DMS153 (cell line): ENCODE measurements around the gene LILRA5.
"Not testable (repeated sequence)": the region's sequence is repeated elsewhere in the genome, so short reads cannot be mapped to it uniquely, and the experiment has no call there.

Experiments
- DNase-seq: peaks from one replicate; lab custom pipeline; 2025; lab: John Stamatoyannopoulos, UW

The LILRA5 gene

DNA sequence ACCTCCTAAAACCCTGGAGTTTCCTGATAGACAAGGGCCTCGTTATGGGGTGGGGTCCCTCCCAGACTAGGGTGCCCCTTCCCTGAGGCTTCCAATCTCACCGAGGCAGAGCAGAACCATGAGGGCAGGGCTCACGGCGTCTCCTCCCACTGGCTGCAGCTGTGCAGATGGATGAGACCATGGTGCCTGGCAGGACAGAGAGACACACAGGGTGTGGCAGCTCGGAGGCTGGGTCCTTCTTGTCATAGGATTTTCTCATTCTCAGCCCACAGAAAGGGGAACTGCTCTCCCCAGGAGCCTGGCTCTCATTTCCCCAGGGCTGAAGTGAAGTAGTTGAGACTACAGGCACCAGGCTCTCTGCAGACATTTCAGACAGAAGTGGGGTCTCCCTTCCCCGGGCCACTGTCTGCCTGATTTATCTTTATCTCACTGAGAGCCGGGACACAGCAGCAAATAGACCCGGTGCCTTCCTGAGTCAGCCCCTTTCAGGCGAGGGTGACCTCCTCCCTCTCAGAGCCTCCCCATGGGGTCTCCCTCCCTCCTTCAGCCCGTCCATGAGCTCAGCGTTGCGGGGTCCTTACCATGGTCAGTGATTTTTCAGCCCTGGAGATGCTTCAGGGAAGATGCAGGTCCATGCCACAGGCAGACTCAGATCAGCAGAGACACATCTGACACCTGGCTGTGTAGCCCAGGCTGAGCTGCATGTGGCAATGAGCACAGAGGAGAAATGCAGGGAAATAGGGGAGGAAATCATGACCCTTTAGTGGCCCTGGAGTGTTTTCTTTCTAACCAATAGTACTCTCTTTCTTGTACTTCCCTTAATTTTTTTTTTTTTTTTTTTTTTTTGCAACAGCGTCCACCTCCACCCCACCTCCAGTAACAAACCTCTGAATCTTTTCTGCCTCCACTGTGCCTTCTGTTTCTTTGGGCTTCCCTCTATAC lies at the start of gene LILRA5:
Gene LILRA5, minus strand, starts transcription at position 731 of the 942 bp plus-strand sequence. Its CDS starts 147 bp downstream, at position 584.
- no peak for DNase-seq

DNA sequence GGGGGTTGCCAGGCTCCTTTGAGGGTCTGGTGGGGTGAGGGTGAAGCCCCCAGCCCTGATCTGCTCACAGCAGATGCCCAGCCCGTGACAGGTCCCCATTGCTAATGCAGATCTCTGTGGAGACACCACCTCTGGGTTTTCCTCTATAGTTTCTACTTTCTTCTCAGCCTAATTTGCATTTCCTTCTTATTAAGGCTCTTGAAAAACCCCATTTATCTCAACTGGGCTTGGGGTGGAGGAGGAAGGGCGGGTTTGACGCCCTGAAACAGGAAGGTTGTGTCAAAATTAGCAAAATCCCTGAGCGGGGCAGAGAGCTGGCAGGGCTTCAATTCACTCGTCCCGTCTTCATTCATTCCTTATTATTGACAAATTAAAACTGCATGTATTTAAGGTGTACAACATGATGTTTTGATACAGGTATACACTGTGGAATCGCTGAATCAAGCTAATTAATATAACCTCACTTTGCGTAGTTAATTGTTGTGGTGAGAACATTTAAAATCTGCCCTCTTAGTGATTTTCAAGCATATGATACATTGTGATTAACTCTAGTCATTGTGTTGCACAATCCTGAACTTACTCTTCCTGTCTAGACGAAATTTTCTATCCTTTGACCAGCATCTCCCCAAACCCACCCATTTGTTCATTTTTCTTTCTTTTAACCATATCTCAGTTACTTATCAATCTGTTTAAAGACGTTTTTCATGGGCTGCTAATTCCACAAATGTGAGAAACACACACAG lies 48.9 kb upstream of the LILRA5 start:
- DNase-seq = not testable (repeated sequence)

DNA sequence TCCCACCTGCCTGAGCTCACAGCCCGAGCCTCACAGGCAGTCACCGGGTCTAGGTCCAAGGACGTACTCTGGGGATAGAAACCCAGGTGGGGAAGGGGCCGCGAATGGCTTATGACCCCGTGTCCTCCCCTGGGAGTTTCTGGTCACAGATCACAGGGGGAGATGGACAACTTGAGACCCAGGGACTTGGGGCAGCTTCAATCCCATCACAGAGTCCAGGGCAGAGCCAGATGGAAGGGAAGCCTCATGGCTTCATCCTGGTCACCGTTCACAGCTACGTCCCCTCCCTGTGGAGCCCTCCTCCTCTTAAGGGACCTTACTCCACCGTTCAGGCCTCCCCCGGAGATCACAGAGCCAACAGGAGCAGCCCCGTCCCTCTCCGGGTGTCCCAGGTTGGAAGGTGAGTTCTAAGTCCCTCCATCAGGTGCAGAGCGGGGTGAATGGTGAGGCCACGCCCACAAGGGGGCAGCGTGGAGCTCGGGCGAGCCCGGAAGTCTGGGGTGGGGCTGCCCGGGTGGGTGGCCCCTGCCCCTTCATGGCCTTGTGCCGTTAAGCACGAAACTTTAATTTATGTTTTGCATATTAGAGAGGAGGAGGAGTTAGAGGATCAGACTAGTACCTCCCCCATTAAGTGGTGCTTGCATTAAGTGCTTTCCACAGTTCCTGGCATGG lies 46.3 kb upstream of the LILRA5 start:
- not testable (repeated sequence) for DNase-seq

GRCh38 chr19:54357381-54357780 lies 44.4 kb upstream of the LILRA5 start:
- DNase-seq = no peak

DNA sequence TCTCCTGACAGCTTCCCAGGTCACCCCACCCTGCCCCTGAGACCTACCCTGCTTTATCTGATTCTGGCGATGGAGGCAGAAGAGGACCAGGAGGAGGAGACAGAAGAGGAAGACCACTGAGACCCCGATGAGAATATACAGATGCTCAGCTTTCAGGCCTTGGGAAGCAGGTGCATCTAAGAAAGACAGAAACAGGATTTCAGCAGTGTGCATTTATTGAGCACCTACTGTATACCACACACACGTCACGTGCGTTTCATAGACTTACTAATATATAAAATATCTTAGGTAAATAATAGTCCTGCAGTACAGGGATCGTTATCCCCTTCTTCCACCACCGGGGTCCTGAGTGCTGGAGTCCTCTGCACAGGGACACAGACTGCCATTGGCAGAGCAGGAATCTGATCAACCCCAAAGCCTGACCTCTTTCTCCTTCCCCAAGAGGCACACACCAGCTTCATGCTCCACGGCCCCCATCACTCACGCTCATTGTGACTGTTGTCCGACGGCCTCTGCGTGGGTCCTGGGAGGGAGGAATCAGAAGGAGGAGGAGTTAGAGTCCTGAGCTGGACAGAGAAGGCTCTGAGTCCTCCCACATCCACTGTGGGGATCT lies 43.6 kb upstream of the LILRA5 start:
- DNase-seq = no peak

- no peak for DNase-seq
These were observed 42.7 kb upstream of the LILRA5 start for GRCh38 chr19:54355675-54356074.

- no peak for DNase-seq
These were observed 41.8 kb upstream of the LILRA5 start for GRCh38 chr19:54354761-54355160.

- no peak for DNase-seq
These were observed 39.6 kb upstream of the LILRA5 start for GRCh38 chr19:54352546-54352945.

DNA sequence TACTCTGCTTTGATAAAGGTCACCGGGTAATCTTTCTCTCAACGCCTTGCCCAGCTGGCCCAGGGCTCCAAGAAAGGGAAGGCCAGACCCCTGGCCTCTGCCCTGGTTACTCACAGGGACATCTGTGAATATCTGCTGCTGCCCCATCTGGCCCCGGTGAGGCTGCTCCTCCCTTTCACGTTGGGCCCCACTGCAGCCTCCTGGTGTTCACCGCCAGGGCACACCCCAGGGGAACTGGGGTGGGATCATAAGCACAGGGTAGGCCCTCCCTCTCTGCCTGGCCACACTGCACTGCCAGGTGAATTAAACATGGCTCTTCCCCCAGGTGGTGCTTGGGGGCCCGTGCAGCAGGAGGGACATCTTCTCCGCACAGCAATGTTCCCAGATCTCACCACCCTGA lies 39.1 kb upstream of the LILRA5 start:
- DNase-seq = no peak

GRCh38 chr19:54351474-54351873 lies 38.5 kb upstream of the LILRA5 start:
- no peak for DNase-seq

DNA sequence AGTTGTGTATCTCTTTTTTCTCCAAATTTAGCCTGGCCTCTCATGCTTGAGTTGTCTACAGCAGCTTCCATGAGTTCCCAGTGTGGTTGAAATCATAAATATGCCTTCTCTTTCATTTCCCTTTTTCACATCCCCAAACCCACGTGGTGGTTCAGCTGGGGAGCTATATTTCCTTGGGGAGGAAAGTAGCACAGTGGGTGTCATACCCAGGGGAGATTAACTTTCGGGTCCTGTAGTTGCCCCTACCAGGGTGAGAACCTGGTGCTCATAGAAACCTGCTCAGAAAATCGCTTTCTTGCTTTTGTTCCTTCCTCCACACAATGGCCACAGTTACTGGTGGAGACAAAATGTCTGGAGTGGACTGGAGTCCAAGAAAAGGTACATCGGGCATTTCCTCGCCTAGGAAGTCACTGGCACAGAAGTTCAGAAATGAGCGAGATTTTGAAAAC lies 33.0 kb upstream of the LILRA5 start:
- no peak for DNase-seq

DNA sequence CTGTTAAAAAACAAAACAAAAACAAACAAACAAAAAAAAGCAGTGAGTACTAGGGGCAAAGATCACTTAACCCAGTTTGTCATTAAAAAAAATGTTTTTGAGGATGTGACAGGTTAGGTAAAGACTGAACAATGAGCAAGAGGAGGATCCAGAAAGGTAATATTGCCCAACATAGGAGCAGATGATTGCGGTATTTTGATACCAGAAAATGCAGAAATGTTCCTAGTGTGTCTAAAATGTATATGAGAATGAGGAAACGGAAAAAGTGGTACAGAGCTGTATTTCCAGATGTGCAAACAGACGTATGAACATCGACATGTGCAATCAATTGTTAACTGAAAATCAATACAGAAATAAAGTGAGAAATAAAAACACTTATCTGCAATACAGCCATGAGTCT lies 30.9 kb upstream of the LILRA5 start:
- DNase-seq = no peak

DNA sequence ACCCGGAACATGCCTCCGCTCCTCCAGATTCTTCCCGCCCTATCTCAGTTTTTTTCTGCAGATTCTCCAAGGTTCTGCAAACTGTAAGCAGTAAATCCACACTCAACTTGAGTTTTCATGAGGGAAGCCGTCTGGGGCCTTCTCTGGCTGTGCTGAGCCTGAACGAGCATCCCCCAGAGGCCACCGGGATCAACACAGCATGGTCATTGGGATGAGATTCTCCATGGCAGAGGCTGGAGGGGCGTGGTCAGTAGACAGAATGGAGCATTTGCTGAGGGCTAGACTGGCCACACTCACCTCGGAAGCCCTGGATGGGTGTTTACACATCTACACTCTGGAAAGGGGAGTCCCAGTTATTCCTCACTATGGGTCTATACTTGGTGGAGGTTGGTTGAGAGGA lies 28.3 kb upstream of the LILRA5 start:
- no peak for DNase-seq

- no peak for DNase-seq
These were observed 26.8 kb upstream of the LILRA5 start for GRCh38 chr19:54339646-54340358.

DNA sequence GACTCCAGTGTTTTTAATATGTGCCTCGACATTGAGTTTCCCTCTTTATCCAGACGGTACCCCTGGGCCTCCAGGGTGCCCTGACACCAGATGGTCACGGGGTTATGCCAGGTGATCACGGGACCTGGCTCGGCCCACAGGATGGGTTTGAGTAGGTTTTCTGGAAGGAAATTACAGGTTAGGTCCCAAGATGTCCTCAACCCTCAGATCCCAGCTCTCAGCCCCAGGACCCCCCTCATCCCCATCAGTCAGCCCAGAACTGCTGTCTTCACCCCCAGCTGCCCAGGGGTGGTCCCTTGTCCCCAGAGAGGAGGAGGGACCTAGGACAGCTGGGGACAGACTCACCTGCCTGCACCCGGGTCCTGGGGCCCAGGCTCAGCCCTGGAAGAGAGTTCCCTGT lies 25.6 kb upstream of the LILRA5 start:
- no peak for DNase-seq

- no peak for DNase-seq
These were observed 24.9 kb upstream of the LILRA5 start for GRCh38 chr19:54337858-54338230.

DNA sequence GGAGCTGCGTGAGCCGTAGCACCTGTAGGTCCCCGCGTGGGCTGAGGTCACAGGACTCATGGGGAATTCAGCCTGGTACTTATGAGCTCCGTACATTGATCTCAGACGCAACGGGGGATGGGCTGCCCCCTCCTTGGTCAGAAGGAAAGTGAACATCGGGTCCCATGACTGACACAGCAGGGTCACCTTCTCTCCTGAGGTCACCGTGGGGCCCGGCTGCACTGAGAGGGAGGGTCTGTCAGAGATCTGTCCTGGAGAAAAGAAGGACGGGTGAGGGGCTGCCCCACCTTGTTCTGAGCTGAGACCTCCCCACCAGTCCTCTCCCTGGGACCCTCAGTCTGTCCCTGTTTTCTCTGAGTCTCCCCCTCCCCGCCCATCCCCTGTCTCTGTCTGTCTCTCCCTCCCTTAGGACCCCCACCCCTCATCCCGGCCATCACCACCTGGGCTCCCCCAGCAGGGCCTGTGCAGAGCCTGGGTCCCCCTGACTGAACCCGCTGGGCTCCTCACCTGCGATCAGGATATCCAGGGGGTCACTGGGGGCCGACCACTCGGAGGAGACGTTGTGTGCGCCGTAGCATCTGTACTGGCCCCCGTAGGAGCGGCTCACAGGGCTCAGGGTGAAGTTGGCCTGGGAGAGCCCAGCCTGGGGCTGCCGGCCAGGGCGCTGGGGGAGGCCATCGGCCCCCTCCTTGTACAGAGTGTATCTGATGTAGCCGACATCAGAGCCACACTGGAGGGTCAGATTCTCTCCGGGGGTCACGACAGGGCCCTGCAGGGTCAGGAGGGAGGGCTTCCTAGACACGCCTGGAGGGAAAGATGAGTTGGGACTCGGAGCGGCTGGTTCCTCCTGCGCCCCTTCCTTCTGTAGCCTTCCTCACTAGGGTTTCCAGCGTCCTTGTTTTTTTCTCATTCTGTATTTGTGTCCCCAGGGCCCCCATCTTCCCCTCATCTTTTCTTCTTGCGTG lies 24.2 kb upstream of the LILRA5 start:
- DNase-seq = no peak

- no peak for DNase-seq
These were observed 23.3 kb upstream of the LILRA5 start for GRCh38 chr19:54335979-54336892.

- no peak for DNase-seq
These were observed 22.2 kb upstream of the LILRA5 start for GRCh38 chr19:54335164-54335563.
